Measurements from ENCODE around the gene IGFBP3. TPM values are rescaled to one million over a fixed set of nuclear protein-coding genes. Genes with fewer than 3 reads are reported as not detected.

IGFBP3 gene
- total RNA-seq, 2 experiments from 2014 or later: 8.0 to 10.0 TPM

DNA sequence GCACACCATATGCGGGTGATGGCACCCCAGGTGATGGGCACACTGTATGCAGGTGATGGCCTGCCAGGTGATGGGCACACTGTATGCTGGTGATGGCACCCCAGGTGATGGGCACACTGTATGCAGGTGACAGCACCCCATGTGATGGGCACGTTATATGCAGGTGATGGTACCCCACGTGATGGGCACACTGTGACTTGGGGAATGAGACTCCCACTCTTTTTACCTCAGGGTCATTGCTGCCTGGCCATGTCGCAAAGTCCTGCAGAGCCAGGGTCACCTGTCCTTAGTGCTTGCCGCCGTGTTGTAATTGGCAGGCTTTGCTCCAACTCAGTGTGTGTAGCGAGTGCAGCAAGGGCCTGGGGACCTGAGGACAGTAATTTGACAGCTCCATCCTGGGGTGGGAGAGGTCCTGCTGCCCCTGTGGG, 40.6 kb downstream of the IGFBP3 start:
- H3K36me3 Mint-ChIP-seq (ENCODE audit: low read depth): no peaks in the 10 kb centered on the region
- POLR2A ChIA-PET: no interaction called here
- Histone ChIP-seq H3K4me1 (ENCODE audit: insufficient read depth, low read length) (no peaks in the 10 kb centered on the region), H3K9me3 (ENCODE audit: control insufficient read depth in 1 of 2, insufficient read depth in 1 of 2, low read length in 2 of 2) (peaks cover 12 to 18% of the 10 kb centered on the region in 2 experiments), H3K4me3 (ENCODE audit: low read length) (no peak overlapping the region), H3K36me3 (ENCODE audit: insufficient read depth, low read length) (no peaks in the 10 kb centered on the region), H3K27me3 (ENCODE audit: control insufficient read depth in 1 of 2, insufficient read depth in 2 of 2, low read length in 2 of 2) (peaks cover 0 to 2% of the 10 kb centered on the region in 2 experiments), H3K27ac (ENCODE audit: low read depth in 1 of 2, low read length in 2 of 2) (no peak overlapping the region)
- CTCF ChIA-PET: no interaction called here
- H3K4me1 Mint-ChIP-seq (ENCODE audit: low read depth): no peaks in the 10 kb centered on the region
- no peak for TF ChIP-seq CTCF (IDR thresholded peaks at IDR 0.05)
- no peak overlapping the region for H3K4me3 Mint-ChIP-seq
- H3K27me3 Mint-ChIP-seq: peaks cover 23% of the 10 kb centered on the region
- ATAC-seq (ENCODE audit: poor library complexity) (no peak), DNase-seq (no peak)
- no peak overlapping the region for H3K27ac Mint-ChIP-seq
- intact Hi-C loops (cut with DNase I, micrococcal nuclease): no loop called here
- peaks cover 4% of the 10 kb centered on the region for H3K9me3 Mint-ChIP-seq

GRCh38 chr7:45878457-45879144, 42.5 kb downstream of the IGFBP3 start:
- Histone ChIP-seq H3K36me3 (ENCODE audit: insufficient read depth, low read length) (no peaks in the 10 kb centered on the region), H3K4me1 (ENCODE audit: insufficient read depth, low read length) (no peaks in the 10 kb centered on the region), H3K4me3 (ENCODE audit: low read length) (no peak overlapping the region), H3K27ac (ENCODE audit: low read depth in 1 of 2, low read length in 2 of 2) (no peak overlapping the region), H3K27me3 (ENCODE audit: control insufficient read depth in 1 of 2, insufficient read depth in 2 of 2, low read length in 2 of 2) (no peaks in the 10 kb centered on the region), H3K9me3 (ENCODE audit: control insufficient read depth in 1 of 2, insufficient read depth in 1 of 2, low read length in 2 of 2) (peaks cover 12 to 18% of the 10 kb centered on the region in 2 experiments)
- CTCF ChIA-PET: no interaction called here
- POLR2A ChIA-PET: no interaction called here
- DNase-seq (no peak), ATAC-seq (ENCODE audit: poor library complexity) (no peak)
- no peaks in the 10 kb centered on the region for H3K36me3 Mint-ChIP-seq (ENCODE audit: low read depth)
- no peak overlapping the region for H3K4me3 Mint-ChIP-seq
- peaks cover 9% of the 10 kb centered on the region for H3K27me3 Mint-ChIP-seq
- H3K4me1 Mint-ChIP-seq (ENCODE audit: low read depth): no peaks in the 10 kb centered on the region
- no peak overlapping the region for H3K27ac Mint-ChIP-seq
- intact Hi-C loops (cut with DNase I, micrococcal nuclease): no loop called here
- peaks cover 4% of the 10 kb centered on the region for H3K9me3 Mint-ChIP-seq
- TF ChIP-seq CTCF (IDR thresholded peaks at IDR 0.05): no peak

- H3K9me3 ChIP-seq (ENCODE audit: control insufficient read depth in 1 of 2, insufficient read depth in 1 of 2, low read length in 2 of 2): peaks cover 12 to 21% of the 10 kb centered on the region in 2 experiments
- intact Hi-C loops (cut with DNase I, micrococcal nuclease): no loop called here
- ChIA-PET CTCF (no interaction called here), POLR2A (no interaction called here)
- no peak for ATAC-seq (ENCODE audit: poor library complexity)
- Mint-ChIP-seq H3K4me3 (no peak overlapping the region), H3K27me3 (no peaks in the 10 kb centered on the region), H3K4me1 (ENCODE audit: low read depth) (no peaks in the 10 kb centered on the region), H3K36me3 (ENCODE audit: low read depth) (no peaks in the 10 kb centered on the region), H3K9me3 (peaks cover 4% of the 10 kb centered on the region), H3K27ac (no peak overlapping the region)
- no peak overlapping the region for H3K4me3 ChIP-seq (ENCODE audit: low read length)
- no peak for TF ChIP-seq CTCF (IDR thresholded peaks at IDR 0.05)
- no peak for DNase-seq
- no peaks in the 10 kb centered on the region for H3K4me1 ChIP-seq (ENCODE audit: insufficient read depth, low read length)
- no peak overlapping the region for H3K27ac ChIP-seq (ENCODE audit: low read depth in 1 of 2, low read length in 2 of 2)
- no peaks in the 10 kb centered on the region for H3K36me3 ChIP-seq (ENCODE audit: insufficient read depth, low read length)
- H3K27me3 ChIP-seq (ENCODE audit: control insufficient read depth in 1 of 2, insufficient read depth in 2 of 2, low read length in 2 of 2): peaks cover 0 to 4% of the 10 kb centered on the region in 2 experiments
Observed at GRCh38 chr7:45876519-45876918, 44.6 kb downstream of the IGFBP3 start.
